B cell (primary cell): Measurements from ENCODE around the gene MIPEP. TPM values are rescaled to one million over a fixed set of nuclear protein-coding genes. Genes with fewer than 3 reads are reported as not detected.
A peak's percentile ranks its signal among the peaks of the same experiment; 100 is the strongest.

Experiments used
- ATAC-seq: fragments of 200-7000 bp; cut with Tn5 transposase; one replicate; pipeline ENCODE4 v1.10.0; 2021; ENCODE audit warnings: low read depth, mild to moderate bottlenecking, moderate number of reproducible peaks, moderate library complexity
- CTCF ChIA-PET: fragments of 350-600 bp; sonication (Branson Sonifier 250); formaldehyde crosslinking; loops from one replicate; lab custom pipeline; 2021; ENCODE audit warnings: antibody characterized with exemption, inconsistent platforms; lab: Charles Lee
- POLR2A ChIA-PET: fragments of 350-600 bp; sonication (Branson Sonifier 250); formaldehyde crosslinking; loops from one replicate; lab custom pipeline; 2021; ENCODE audit warnings: antibody characterized with exemption; lab: Charles Lee
- DNase-seq: peaks from one replicate; pipeline ENCODE4 v3.0.0; 2013
- H2AFZ ChIP-seq: 2 replicates; pipeline ENCODE4 v1.6.1; 2012; ENCODE audit warnings: mild to moderate bottlenecking, low read depth, low read length; ENCODE audit not compliant: insufficient read depth, poor library complexity, severe bottlenecking
- H3K27ac ChIP-seq, 2 donors: 1 replicate in 1 of 2; 2 replicates in 1 of 2; pipeline ENCODE4 v1.5.1; 2012 to 2013; ENCODE audit warnings: low read length in 2 of 2, mild to moderate bottlenecking in 2 of 2, moderate library complexity in 1 of 2
- H3K27me3 ChIP-seq, 4 experiments: fragments of 200-600 bp in 1 of 4; sonication (generic) in 1 of 4; replicated peaks in 1 of 4; 1 replicate in 2 of 4; 2 replicates in 2 of 4; pipeline versions ENCODE4 v1.6.1 to v1.7.0; 2013 to 2016; ENCODE audit warnings: low read length in 3 of 4, mild to moderate bottlenecking in 2 of 4, mixed read lengths in 1 of 4, moderate library complexity in 1 of 4; ENCODE audit not compliant: insufficient read depth in 4 of 4, control insufficient read depth in 3 of 4; ENCODE audit errors: control extremely low read depth in 1 of 4
- H3K36me3 ChIP-seq, 2 experiments: replicated peaks in 1 of 2; 1 replicate in 1 of 2; 2 replicates in 1 of 2; pipeline versions ENCODE4 v1.6.1 to v1.7.1; 2013; ENCODE audit warnings: low read length in 1 of 2; ENCODE audit not compliant: insufficient read depth in 2 of 2, control insufficient read depth in 1 of 2; ENCODE audit errors: control extremely low read depth in 1 of 2, extremely low read depth in 1 of 2
- H3K4me1 ChIP-seq, 2 donors: fragments of 200-600 bp in 1 of 2; sonication (generic) in 1 of 2; 1 replicate in 1 of 2; 2 replicates in 1 of 2; pipeline versions ENCODE4 v1.5.1 to v1.6.1; 2013 to 2017; ENCODE audit warnings: low read length in 2 of 2; ENCODE audit not compliant: control insufficient read depth in 2 of 2, insufficient read depth in 2 of 2
- H3K4me2 ChIP-seq: replicated peaks from 2 replicates; pipeline ENCODE3; 2012; ENCODE audit warnings: mild to moderate bottlenecking, low read depth, low read length; ENCODE audit not compliant: poor library complexity, severe bottlenecking
- H3K4me3 ChIP-seq, 5 experiments: fragments of 200-600 bp in 1 of 5; sonication (generic) in 1 of 5; 1 replicate in 3 of 5; 2 replicates in 2 of 5; pipeline versions ENCODE4 v1.5.1 to v1.7.0; 2011 to 2016; ENCODE audit warnings: low read length in 4 of 5, mild to moderate bottlenecking in 4 of 5, low read depth in 2 of 5, control low read depth in 1 of 5, moderate library complexity in 1 of 5; ENCODE audit not compliant: insufficient read depth in 1 of 5; ENCODE audit errors: control extremely low read depth in 1 of 5, extremely low read depth in 1 of 5
- H3K79me2 ChIP-seq: fragments of 200-600 bp; sonication (generic); one replicate; pipeline ENCODE4 v1.6.0; 2016; ENCODE audit warnings: low read length; ENCODE audit not compliant: control insufficient read depth, insufficient read depth
- H3K9ac ChIP-seq: fragments of 200-600 bp; sonication (generic); 2 replicates; pipeline ENCODE4 v1.6.1; 2017; ENCODE audit warnings: mild to moderate bottlenecking, low read length, moderate library complexity
- H3K9me3 ChIP-seq, 3 donors: one replicate each; pipeline versions ENCODE4 v1.6.1 to v1.7.1; 2013; ENCODE audit warnings: low read length in 2 of 3; ENCODE audit not compliant: control insufficient read depth in 2 of 3, insufficient read depth in 1 of 3; ENCODE audit errors: control extremely low read depth in 1 of 3
- H4K20me1 ChIP-seq: 2 replicates; pipeline ENCODE4 v1.6.0; 2012; ENCODE audit warnings: mild to moderate bottlenecking, low read length; ENCODE audit not compliant: insufficient read depth, control insufficient read depth, poor library complexity, severe bottlenecking
- H3K27ac Mint-ChIP-seq: one replicate; pipeline ENCODE4 v1.8.0; 2021; ENCODE audit warnings: mixed read lengths
- H3K27me3 Mint-ChIP-seq: one replicate; pipeline ENCODE4 v1.8.0; 2021; ENCODE audit warnings: mixed read lengths
- H3K4me1 Mint-ChIP-seq: one replicate; pipeline ENCODE4 v1.8.0; 2021; ENCODE audit warnings: mixed read lengths
- H3K4me3 Mint-ChIP-seq: one replicate; pipeline ENCODE4 v1.8.0; 2021; ENCODE audit warnings: mixed read lengths
- H3K9me3 Mint-ChIP-seq: one replicate; pipeline ENCODE4 v1.8.0; 2022; ENCODE audit warnings: mixed read lengths; ENCODE audit not compliant: insufficient read depth
- EZH2 ChIP-seq: IDR thresholded peaks from 2 replicates; pipeline ENCODE4 v1.6.1; 2012; ENCODE audit warnings: borderline replicate concordance, low read depth, mild to moderate bottlenecking, moderate library complexity, low read length; ENCODE audit not compliant: insufficient read depth, poor library complexity, severe bottlenecking
- WGBS: methylation state at CpG from one replicate; pipeline ENCODE4 v1.1.5; 2013; ENCODE audit warnings: missing lambda C conversion rate; ENCODE audit not compliant: insufficient coverage; 5-methylcytosine and 5-hydroxymethylcytosine counted together
- intact Hi-C: fragments of 100-400 bp; cut with micrococcal nuclease; formaldehyde crosslinking; loops from one replicate; pipeline ENCODE4 v1.10.0; 2022
- polyA minus RNA-seq: library from RNA; depleted of rRNA, polyadenylated mRNA; stranded (reverse); fragments of >200 nt; gene quantifications from 2 replicates; pipeline ENCODE4 v1.2.3, GENCODE V29; 2012
- polyA plus RNA-seq: library from polyadenylated mRNA; depleted of rRNA; stranded (reverse); fragments of >200 nt; gene quantifications from 2 replicates; pipeline ENCODE4 v1.2.3, GENCODE V29; 2012
- total RNA-seq, 2 donors: library from RNA; stranded (reverse); fragments of 120-200 nt in 1 of 2; gene quantifications; 1 replicate in 1 of 2; 2 replicates in 1 of 2; pipeline versions ENCODE4 v1.2.3 to v1.2.4, GENCODE V29; 2013 to 2022
- TF ChIP-seq, protein P1 (sequence below): fragments of 200-600 bp; IDR thresholded peaks from one replicate; pipeline ENCODE4 v1.8.0; 2022; ENCODE audit warnings: antibody characterized with exemption, mild to moderate bottlenecking

MIPEP gene
- total RNA-seq (15.7 and 16.9 TPM in 2 replicates), polyA plus RNA-seq (6.1 and 6.2 TPM in 2 replicates), polyA minus RNA-seq (5.7 and 7.6 TPM in 2 replicates)
- total RNA-seq (2013), result 15.7 TPM

DNA sequence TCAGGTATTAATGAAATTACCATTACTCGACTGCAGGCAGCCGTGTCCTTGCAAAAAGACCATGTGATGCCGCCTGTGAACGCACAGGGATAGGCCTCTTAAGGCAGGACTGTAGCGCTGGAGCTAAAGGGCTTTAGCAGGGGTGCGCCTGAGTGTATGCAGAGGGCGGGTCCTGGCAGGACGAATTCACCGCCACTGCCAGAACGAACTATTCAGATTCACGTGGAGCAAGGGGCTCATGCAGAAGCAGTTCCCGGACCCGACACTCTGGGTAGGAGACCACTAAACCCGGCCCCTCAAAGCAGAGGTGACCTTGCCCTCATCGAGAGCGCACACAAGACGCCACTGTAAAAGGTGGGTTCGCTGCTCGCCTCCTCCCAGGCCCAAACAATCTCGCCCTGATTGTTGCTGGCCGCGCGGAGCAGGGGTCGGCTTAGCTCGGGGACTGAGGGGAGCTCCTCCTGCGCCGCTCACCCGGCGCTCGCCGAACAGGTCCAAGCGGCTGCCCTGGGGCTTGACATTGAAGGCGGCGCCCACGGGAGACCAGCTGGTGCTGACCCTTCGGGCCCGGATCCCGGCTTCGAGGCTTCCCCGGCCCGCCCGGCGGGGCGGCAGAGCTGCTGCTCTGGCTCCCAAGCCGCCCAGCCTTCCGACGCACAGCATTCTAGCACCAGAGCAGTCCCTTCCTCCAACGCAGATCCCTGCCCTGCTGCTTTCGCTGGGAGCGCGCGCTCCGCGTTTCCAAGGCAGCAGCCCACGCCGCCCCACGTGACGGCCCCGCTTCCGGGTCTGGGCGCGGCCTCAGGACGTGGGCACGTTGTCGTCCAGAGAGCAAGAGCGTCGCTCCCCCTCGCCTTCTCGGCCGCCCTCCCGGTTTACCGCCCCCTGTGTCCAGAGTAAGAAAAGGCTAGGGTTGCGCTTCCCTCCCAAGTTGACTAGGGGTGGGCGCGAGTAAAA is at the start of gene MIPEP:
Gene MIPEP, minus strand, starts transcription at position 743 of the 957 bp plus-strand sequence. Its CDS starts 80 bp downstream, at position 663.
- peak within 1 kb of the TSS; percentile 94 for H3K4me3 Mint-ChIP-seq
- intact Hi-C loops, result loop anchor here (1.0 to 5.0 kb wide), 10 partner anchors 18 to 1398 kb away; partner anchors contain the start of genes MTMR6 and SPATA13
- no peak for TF ChIP-seq EZH2
- TF ChIP-seq, protein P1, sequence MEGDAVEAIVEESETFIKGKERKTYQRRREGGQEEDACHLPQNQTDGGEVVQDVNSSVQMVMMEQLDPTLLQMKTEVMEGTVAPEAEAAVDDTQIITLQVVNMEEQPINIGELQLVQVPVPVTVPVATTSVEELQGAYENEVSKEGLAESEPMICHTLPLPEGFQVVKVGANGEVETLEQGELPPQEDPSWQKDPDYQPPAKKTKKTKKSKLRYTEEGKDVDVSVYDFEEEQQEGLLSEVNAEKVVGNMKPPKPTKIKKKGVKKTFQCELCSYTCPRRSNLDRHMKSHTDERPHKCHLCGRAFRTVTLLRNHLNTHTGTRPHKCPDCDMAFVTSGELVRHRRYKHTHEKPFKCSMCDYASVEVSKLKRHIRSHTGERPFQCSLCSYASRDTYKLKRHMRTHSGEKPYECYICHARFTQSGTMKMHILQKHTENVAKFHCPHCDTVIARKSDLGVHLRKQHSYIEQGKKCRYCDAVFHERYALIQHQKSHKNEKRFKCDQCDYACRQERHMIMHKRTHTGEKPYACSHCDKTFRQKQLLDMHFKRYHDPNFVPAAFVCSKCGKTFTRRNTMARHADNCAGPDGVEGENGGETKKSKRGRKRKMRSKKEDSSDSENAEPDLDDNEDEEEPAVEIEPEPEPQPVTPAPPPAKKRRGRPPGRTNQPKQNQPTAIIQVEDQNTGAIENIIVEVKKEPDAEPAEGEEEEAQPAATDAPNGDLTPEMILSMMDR, result peak; percentile 69
- Histone ChIP-seq H3K79me2 (no peaks in the 10 kb centered on the region), H3K27ac (peak within 1 kb of the TSS; percentile 42 to 86), H3K36me3 (peaks cover 4 to 10% of the 10 kb centered on the region in 2 experiments), H3K4me3 (peak within 1 kb of the TSS; percentile 24 to 96 (median 80)), H2AFZ (peak within 1 kb of the TSS; percentile 98), H3K4me2 (peak within 1 kb of the TSS; percentile 95), H3K9me3 (no peaks in the 10 kb centered on the region), H4K20me1 (no peaks in the 10 kb centered on the region), H3K27me3 (no peaks in the 10 kb centered on the region), H3K9ac (peak within 1 kb of the TSS; percentile 94), H3K4me1 (peaks cover 12 to 17% of the 10 kb centered on the region in 2 donors)
- H3K9me3 Mint-ChIP-seq, result no peaks in the 10 kb centered on the region
- ATAC-seq (peak; percentile 93), DNase-seq (peak; percentile 92)
- POLR2A ChIA-PET, result interaction anchor here (0.5 kb wide), 1 partner anchor 23 kb away, joined by 5 read pairs; no protein-coding TSS in a partner anchor
- CTCF ChIA-PET, result interaction anchor here (0.6 to 3.5 kb wide), 12 partner anchors 10 to 481 kb away, joined by 3 to 23 read pairs (median 3); no protein-coding TSS in a partner anchor
- H3K27ac Mint-ChIP-seq, result peak within 1 kb of the TSS; percentile 95
- H3K4me1 Mint-ChIP-seq, result peaks cover 23% of the 10 kb centered on the region
- WGBS, result under 1% methylated on average over 74 of the region's 75 CpGs
- H3K27me3 Mint-ChIP-seq, result no peaks in the 10 kb centered on the region
